RWPE2 (cell line): Measurements from ENCODE around the gene CORT.

Experiments
- ATAC-seq: fragments of 200-7000 bp; cut with Tn5 transposase; 3 replicates; pipeline ENCODE4 v1.9.1; 2021; ENCODE audit warnings: low read depth
- DNase-seq: peaks from one replicate; pipeline ENCODE4 v3.0.0-alpha.2; 2020; ENCODE audit warnings: low spot score
- H3K27ac ChIP-seq: fragments of 450-650 bp; 2 replicates; pipeline ENCODE4 v1.5.1; 2017; ENCODE audit warnings: mild to moderate bottlenecking; ENCODE audit not compliant: poor library complexity, severe bottlenecking
- H3K27me3 ChIP-seq: fragments of 250-450 bp; sonication (Bioruptor Pico); 2 replicates; pipeline ENCODE4 v1.5.1; 2021; ENCODE audit warnings: mild to moderate bottlenecking, moderate library complexity; ENCODE audit not compliant: insufficient read depth, poor library complexity, severe bottlenecking
- H3K36me3 ChIP-seq: fragments of 250-450 bp; sonication (Bioruptor Pico); 2 replicates; pipeline ENCODE4 v1.5.1; 2020; ENCODE audit warnings: low read depth, mild to moderate bottlenecking, moderate library complexity
- H3K4me1 ChIP-seq: fragments of 250-450 bp; sonication (Bioruptor Pico); 2 replicates; pipeline ENCODE4 v1.5.1; 2021; ENCODE audit warnings: mild to moderate bottlenecking, moderate library complexity; ENCODE audit not compliant: insufficient read depth, poor library complexity, severe bottlenecking
- H3K4me3 ChIP-seq: fragments of 250-450 bp; sonication (Bioruptor Pico); 2 replicates; pipeline ENCODE4 v1.5.1; 2021; ENCODE audit warnings: mild to moderate bottlenecking, moderate library complexity; ENCODE audit not compliant: severe bottlenecking
- H3K9me3 ChIP-seq: fragments of 250-450 bp; sonication (Bioruptor Pico); 2 replicates; pipeline ENCODE4 v1.5.1; 2021; ENCODE audit warnings: mild to moderate bottlenecking, moderate library complexity; ENCODE audit not compliant: severe bottlenecking
- CTCF ChIP-seq: fragments of 450-650 bp; IDR thresholded peaks from one replicate; pipeline ENCODE4 v1.5.1; 2017; ENCODE audit warnings: mild to moderate bottlenecking, moderate library complexity; ENCODE audit not compliant: poor library complexity, severe bottlenecking

The CORT gene

GRCh38 chr1:10428984-10429383, 20.8 kb upstream of the CORT start:
- peaks cover 4% of the 10 kb centered on the region for H3K4me1 ChIP-seq
- no peaks in the 10 kb centered on the region for H3K9me3 ChIP-seq
- H3K36me3 ChIP-seq, result no peaks in the 10 kb centered on the region; the same call in 1 of the 2 replicates
- ATAC-seq (no peak), DNase-seq (no peak)
- H3K4me3 ChIP-seq, result no peak overlapping the region
- TF ChIP-seq CTCF, result no peak
- H3K27me3 ChIP-seq, result no peaks in the 10 kb centered on the region
- H3K27ac ChIP-seq, result no peak overlapping the region

GRCh38 chr1:10429868-10430215, 20.0 kb upstream of the CORT start:
- H3K4me3 ChIP-seq, result peak overlapping the region; percentile 56
- no peak for ATAC-seq
- peak overlapping the region; percentile 41 for H3K27ac ChIP-seq
- H3K27me3 ChIP-seq, result no peaks in the 10 kb centered on the region
- DNase-seq, result no peak
- H3K36me3 ChIP-seq, result no peaks in the 10 kb centered on the region; the same call in 1 of the 2 replicates
- no peaks in the 10 kb centered on the region for H3K9me3 ChIP-seq
- peaks cover 4% of the 10 kb centered on the region for H3K4me1 ChIP-seq
- TF ChIP-seq CTCF, result no peak

GRCh38 chr1:10430216-10431069, 19.4 kb upstream of the CORT start, which contains the start of gene CENPS:
CENPS (plus strand) TSS chr1:10430433; CDS start chr1:10430518, 85 bp downstream.
- Histone ChIP-seq H3K36me3 (peaks cover 4% of the 10 kb centered on the region; the same call in 1 of the 2 replicates), H3K27me3 (no peaks in the 10 kb centered on the region), H3K4me3 (peak within 1 kb of the TSS; percentile 56), H3K27ac (peak within 1 kb of the TSS; percentile 41), H3K9me3 (no peaks in the 10 kb centered on the region), H3K4me1 (peaks cover 4% of the 10 kb centered on the region)
- peak; percentile 87 for DNase-seq
- ATAC-seq, result peak; percentile 89
- peak; percentile 96 for TF ChIP-seq CTCF

- DNase-seq (no peak), ATAC-seq (peak; percentile 12; the same call in 2 of the 3 replicates)
- Histone ChIP-seq H3K9me3 (no peaks in the 10 kb centered on the region), H3K36me3 (peaks cover 4% of the 10 kb centered on the region; the same call in 1 of the 2 replicates), H3K4me1 (peaks cover 4% of the 10 kb centered on the region), H3K27ac (peak overlapping the region; percentile 41), H3K27me3 (no peaks in the 10 kb centered on the region), H3K4me3 (peak overlapping the region; percentile 56)
- no peak for TF ChIP-seq CTCF
Measured at GRCh38 chr1:10431070-10431730, 18.6 kb upstream of the CORT start.
